A673 (cell line): ENCODE data around the gene CIDEA. TPM values are rescaled to one million over a fixed set of nuclear protein-coding genes. Genes with fewer than 3 reads are reported as not detected.

Experiments
- BruUV-seq: library from RNA; stranded (reverse); fragments of 400-500 nt; replicated peaks from 2 replicates; lab custom pipeline; 2021; lab: Mats Ljungman, UMichigan
- CTCF ChIA-PET: fragments of 300-600 bp; sonication (Branson Sonifier 250); formaldehyde crosslinking; loops from one replicate; lab custom pipeline; 2022; ENCODE audit warnings: antibody characterized with exemption; lab: Charles Lee
- POLR2A ChIA-PET: fragments of 300-600 bp; sonication (Branson Sonifier 250); formaldehyde crosslinking; loops from one replicate; lab custom pipeline; 2022; ENCODE audit warnings: antibody characterized with exemption; ENCODE audit not compliant: low non-redundant PET; lab: Charles Lee
- DNase-seq: peaks from one replicate; pipeline ENCODE4 v3.0.0-alpha.2; 2015; ENCODE audit warnings: low spot score
- H3K27ac ChIP-seq: fragments of 200-600 bp; sonication (generic); 2 replicates; pipeline ENCODE4 v1.5.1; 2016; ENCODE audit warnings: mixed run types, low read depth, mild to moderate bottlenecking, mixed read lengths, antibody characterized with exemption, low read length; ENCODE audit not compliant: poor library complexity, severe bottlenecking
- H3K27me3 ChIP-seq: fragments of 200-600 bp; sonication (generic); replicated peaks from 2 replicates; pipeline ENCODE4 v1.6.1; 2017; ENCODE audit warnings: mixed run types, low read depth, mild to moderate bottlenecking, mixed read lengths, antibody characterized with exemption, low read length; ENCODE audit not compliant: insufficient read depth, poor library complexity
- H3K36me3 ChIP-seq: fragments of 200-600 bp; sonication (generic); 2 replicates; pipeline ENCODE4 v1.6.1; 2016; ENCODE audit warnings: mixed run types, mild to moderate bottlenecking, mixed read lengths, antibody characterized with exemption, low read length; ENCODE audit not compliant: insufficient read depth, poor library complexity, severe bottlenecking
- H3K4me1 ChIP-seq: fragments of 200-600 bp; sonication (generic); 2 replicates; pipeline ENCODE4 v1.6.1; 2017; ENCODE audit warnings: mixed run types, mild to moderate bottlenecking, mixed read lengths, antibody characterized with exemption, low read length; ENCODE audit not compliant: insufficient read depth, poor library complexity, severe bottlenecking
- H3K4me3 ChIP-seq: fragments of 200-600 bp; sonication (generic); 2 replicates; pipeline ENCODE4 v1.5.1; 2016; ENCODE audit warnings: low read depth, mixed run types, mild to moderate bottlenecking, mixed read lengths, low read length; ENCODE audit not compliant: poor library complexity, severe bottlenecking
- H3K9me3 ChIP-seq: fragments of 200-600 bp; sonication (generic); 2 replicates; pipeline ENCODE4 v1.6.1; 2016; ENCODE audit warnings: mixed run types, low read depth, mild to moderate bottlenecking, mixed read lengths, antibody characterized with exemption, low read length; ENCODE audit not compliant: poor library complexity, severe bottlenecking
- EZH2 ChIP-seq: fragments of 200-600 bp; sonication (generic); IDR thresholded peaks from 2 replicates; pipeline ENCODE4 v1.6.1; 2017; ENCODE audit warnings: borderline replicate concordance, low read depth, mild to moderate bottlenecking, mixed read lengths, antibody characterized with exemption, low read length; ENCODE audit not compliant: poor library complexity, severe bottlenecking
- intact Hi-C: fragments of 100-400 bp; cut with micrococcal nuclease; formaldehyde crosslinking; loops from one replicate; pipeline ENCODE4 v1.10.0; 2022; ENCODE audit not compliant: unreplicated experiment
- total RNA-seq: library from RNA; stranded (reverse); gene quantifications from 2 replicates; pipeline ENCODE4 v1.2.3, GENCODE V29; 2021
- TF ChIP-seq, protein P1 (sequence below): fragments of 300-800, 200-600 bp; sonication (generic); conservative IDR thresholded peaks from 2 replicates; pipeline ENCODE4 v1.5.1; 2017; ENCODE audit warnings: low read depth, mild to moderate bottlenecking, antibody characterized with exemption, low read length, moderate library complexity, mixed read lengths

The CIDEA gene
- total RNA-seq, 1 experiment from 2014 or later: not detected

DNA sequence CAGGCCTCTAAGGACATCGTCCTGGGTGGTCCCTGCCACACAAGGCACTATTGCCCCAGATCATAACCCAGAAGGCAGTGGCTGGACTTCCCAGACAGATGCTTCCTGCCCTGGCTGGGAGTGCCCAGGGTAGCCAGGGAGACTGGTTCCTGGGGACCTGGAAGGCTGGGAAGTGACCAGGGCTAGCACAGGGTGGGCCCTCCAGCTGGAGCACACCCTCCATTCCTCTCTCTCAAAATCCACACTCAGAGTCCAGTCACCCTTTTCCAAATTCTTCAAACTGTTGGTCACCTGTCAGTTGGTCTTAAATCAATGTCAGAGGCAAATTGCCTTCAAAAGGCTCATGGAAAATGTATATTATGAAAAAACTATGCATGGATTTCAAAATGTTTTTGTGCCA is 42.3 kb downstream of the CIDEA start:
- DNase-seq: no peak
- no peaks in the 10 kb centered on the region for H3K27me3 ChIP-seq
- H3K36me3 ChIP-seq: no peaks in the 10 kb centered on the region
- no peak overlapping the region for H3K4me3 ChIP-seq
- no peaks in the 10 kb centered on the region for H3K4me1 ChIP-seq
- BruUV-seq: no TSS peak
- H3K9me3 ChIP-seq: no peaks in the 10 kb centered on the region
- intact Hi-C loops: no loop called here
- no peak overlapping the region for H3K27ac ChIP-seq
- ChIA-PET POLR2A (no interaction called here), CTCF (no interaction called here)
- TF ChIP-seq, protein P1, sequence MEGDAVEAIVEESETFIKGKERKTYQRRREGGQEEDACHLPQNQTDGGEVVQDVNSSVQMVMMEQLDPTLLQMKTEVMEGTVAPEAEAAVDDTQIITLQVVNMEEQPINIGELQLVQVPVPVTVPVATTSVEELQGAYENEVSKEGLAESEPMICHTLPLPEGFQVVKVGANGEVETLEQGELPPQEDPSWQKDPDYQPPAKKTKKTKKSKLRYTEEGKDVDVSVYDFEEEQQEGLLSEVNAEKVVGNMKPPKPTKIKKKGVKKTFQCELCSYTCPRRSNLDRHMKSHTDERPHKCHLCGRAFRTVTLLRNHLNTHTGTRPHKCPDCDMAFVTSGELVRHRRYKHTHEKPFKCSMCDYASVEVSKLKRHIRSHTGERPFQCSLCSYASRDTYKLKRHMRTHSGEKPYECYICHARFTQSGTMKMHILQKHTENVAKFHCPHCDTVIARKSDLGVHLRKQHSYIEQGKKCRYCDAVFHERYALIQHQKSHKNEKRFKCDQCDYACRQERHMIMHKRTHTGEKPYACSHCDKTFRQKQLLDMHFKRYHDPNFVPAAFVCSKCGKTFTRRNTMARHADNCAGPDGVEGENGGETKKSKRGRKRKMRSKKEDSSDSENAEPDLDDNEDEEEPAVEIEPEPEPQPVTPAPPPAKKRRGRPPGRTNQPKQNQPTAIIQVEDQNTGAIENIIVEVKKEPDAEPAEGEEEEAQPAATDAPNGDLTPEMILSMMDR: no peak
- no peak for TF ChIP-seq EZH2

DNA sequence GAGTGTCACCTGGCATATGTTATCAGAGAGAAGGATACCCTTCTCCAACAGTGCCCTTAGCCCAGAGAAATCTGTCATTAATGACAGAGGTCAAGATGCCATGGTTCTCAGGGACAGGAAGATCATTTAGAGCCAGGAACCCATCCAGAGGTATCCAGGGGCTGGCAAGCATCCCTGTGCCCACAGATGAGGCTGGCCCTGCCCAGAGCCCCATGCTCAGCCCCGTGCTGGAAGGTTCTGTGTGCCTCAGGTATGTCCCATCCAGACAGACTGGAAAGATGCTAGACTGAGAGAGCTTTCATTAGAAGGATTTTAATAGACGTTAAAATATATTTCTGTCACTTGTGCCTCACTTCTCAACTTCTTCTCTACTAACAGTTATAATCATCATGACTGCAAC is 45.7 kb downstream of the CIDEA start:
- CTCF ChIA-PET: no interaction called here
- no TSS peak for BruUV-seq
- H3K9me3 ChIP-seq: no peaks in the 10 kb centered on the region

DNA sequence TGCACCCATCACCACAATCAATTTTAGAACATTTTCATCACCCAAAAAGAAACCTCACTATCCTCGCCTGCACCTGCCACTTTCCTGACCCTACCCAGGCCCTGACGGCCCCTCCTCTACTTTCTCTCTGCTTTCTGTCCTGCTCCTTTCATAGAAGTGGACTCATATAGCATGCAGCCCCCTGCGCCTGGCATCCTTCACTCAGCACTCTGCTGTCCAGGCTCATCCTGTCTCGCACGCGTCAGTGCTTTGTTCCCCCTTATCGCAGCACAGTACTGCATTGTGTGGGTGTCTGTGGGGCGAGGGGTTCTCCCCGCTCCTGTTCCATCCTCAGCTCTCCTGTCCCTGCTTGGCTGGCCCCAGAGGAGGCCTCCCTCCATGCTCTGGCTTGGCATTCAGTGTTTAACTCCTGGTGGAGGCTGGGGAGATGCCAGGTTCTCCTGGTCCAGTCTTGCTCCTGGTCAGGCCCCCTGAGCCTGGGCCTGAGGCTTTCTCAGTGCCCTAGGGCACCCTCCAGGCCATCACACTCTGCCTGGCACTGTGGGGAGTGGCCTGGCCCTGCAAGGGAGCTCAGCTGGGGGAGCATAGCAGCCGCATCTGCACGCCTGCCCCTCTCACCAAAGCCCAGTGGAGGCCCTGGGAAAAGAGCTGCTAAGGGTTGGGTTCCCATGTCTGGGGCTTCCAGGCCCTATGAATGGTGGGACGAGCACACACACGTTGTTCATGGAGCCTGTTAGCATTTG is 47.3 kb downstream of the CIDEA start:
- BruUV-seq: no TSS peak
- Histone ChIP-seq H3K27me3 (no peaks in the 10 kb centered on the region), H3K27ac (no peak overlapping the region), H3K9me3 (no peaks in the 10 kb centered on the region), H3K4me3 (no peak overlapping the region), H3K36me3 (no peaks in the 10 kb centered on the region), H3K4me1 (no peaks in the 10 kb centered on the region)
- ChIA-PET CTCF (no interaction called here), POLR2A (interaction anchor here (0.7 kb wide), 1 partner anchor 1923 kb away, joined by 4 read pairs; no protein-coding TSS in a partner anchor)
- no peak for DNase-seq
- intact Hi-C loops: no loop called here
- no peak for TF ChIP-seq EZH2
- TF ChIP-seq, protein P1: no peak

More for the DNA sequence above, 45.7 kb downstream of the CIDEA start:
- Histone ChIP-seq H3K4me1 (no peaks in the 10 kb centered on the region), H3K27me3 (no peaks in the 10 kb centered on the region), H3K4me3 (no peak overlapping the region), H3K27ac (no peak overlapping the region), H3K36me3 (no peaks in the 10 kb centered on the region)
- no peak for DNase-seq
- intact Hi-C loops: no loop called here
- POLR2A ChIA-PET: no interaction called here
- no peak for TF ChIP-seq EZH2
- TF ChIP-seq, protein P1: no peak
